ENCODE measurements around the gene CYB561. TPM values are rescaled to one million over a fixed set of nuclear protein-coding genes. Genes with fewer than 3 reads are reported as not detected.
A peak's percentile ranks its signal among the peaks of the same experiment; 100 is the strongest.

CYB561 gene
- total RNA-seq, 1 experiment from 2014 or later, result 67.6 TPM

DNA sequence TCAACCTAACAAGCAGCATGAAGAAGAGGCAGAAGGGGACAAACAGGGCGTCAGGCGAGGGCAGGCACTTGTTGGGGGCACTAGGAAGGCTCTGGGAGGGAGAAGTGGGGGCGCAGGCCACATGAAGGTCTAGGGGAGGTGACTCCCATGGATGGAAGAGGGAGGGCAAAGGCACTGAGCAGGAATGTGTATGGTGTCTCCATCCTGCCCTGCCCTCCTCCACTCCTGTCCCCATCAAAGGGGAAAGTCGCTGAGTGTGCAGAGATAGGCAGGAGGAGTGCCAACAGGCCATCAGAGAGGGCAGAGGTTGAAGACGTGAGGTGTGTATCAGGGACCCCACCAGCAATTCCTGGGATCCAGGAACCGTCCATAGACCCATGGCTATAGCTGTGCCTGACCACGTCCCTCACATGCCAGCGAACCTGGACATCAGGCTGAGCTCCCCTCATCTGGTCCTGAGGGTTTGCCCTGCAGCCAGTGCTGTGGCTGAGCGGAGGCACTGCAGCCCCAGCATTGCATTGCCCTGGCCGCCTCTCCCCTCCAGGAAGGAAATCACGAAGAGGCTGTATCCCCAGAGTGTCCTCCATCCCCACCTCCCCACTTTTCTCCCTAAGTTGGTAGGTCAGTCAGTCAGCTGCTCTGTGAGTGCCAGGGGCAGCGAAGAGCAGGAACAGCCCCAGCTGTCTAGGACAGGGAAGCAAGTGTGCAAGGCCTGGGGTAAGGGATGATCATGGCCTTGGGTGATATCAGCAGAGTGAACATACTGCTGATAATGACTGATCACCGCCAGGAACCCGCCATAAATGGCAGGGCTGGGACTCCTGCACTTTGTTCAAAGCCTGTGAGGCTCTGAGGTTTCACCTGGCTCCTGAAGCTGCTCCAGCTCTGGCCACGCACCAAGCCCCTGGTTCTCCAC is 6.2 kb upstream of the CYB561 start:
- H3K9me3 ChIP-seq (ENCODE audit: control insufficient read depth in 1 of 2, insufficient read depth in 1 of 2, low read depth in 1 of 2, low read length in 2 of 2), result no peaks in the 10 kb centered on the region
- no TSS peak for BruUV-seq (replicated peaks)
- no peak overlapping the region for H3K4me3 ChIP-seq (replicated peaks in 1 of 2; ENCODE audit: low read depth in 1 of 2, low read length in 2 of 2)
- H3K4me1 ChIP-seq (ENCODE audit: control insufficient read depth in 1 of 2, insufficient read depth in 2 of 2, low read length in 2 of 2), result peaks cover 0 to 23% of the 10 kb centered on the region in 2 experiments; a peak in 2 of 4 replicates
- no peaks in the 10 kb centered on the region for H3K9me2 ChIP-seq (ENCODE audit: insufficient read depth)
- CTCF ChIA-PET, result no interaction called here
- H3K27ac ChIP-seq (ENCODE audit: low read depth, low read length), result no peak overlapping the region
- TF ChIP-seq SRF (IDR thresholded peaks at IDR 0.05; ENCODE audit: low read depth) (no peak), SP1 (IDR thresholded peaks at IDR 0.05; ENCODE audit: low read depth) (no peak), CEBPB (IDR thresholded peaks at IDR 0.05; ENCODE audit: low read depth) (no peak), EZH2 (IDR thresholded peaks at IDR 0.05) (no peak), SIN3A (IDR thresholded peaks at IDR 0.05; ENCODE audit: low read depth) (no peak), FOSL1 (IDR thresholded peaks at IDR 0.05; ENCODE audit: low read depth) (no peak)
- TF ChIP-seq, protein P1, sequence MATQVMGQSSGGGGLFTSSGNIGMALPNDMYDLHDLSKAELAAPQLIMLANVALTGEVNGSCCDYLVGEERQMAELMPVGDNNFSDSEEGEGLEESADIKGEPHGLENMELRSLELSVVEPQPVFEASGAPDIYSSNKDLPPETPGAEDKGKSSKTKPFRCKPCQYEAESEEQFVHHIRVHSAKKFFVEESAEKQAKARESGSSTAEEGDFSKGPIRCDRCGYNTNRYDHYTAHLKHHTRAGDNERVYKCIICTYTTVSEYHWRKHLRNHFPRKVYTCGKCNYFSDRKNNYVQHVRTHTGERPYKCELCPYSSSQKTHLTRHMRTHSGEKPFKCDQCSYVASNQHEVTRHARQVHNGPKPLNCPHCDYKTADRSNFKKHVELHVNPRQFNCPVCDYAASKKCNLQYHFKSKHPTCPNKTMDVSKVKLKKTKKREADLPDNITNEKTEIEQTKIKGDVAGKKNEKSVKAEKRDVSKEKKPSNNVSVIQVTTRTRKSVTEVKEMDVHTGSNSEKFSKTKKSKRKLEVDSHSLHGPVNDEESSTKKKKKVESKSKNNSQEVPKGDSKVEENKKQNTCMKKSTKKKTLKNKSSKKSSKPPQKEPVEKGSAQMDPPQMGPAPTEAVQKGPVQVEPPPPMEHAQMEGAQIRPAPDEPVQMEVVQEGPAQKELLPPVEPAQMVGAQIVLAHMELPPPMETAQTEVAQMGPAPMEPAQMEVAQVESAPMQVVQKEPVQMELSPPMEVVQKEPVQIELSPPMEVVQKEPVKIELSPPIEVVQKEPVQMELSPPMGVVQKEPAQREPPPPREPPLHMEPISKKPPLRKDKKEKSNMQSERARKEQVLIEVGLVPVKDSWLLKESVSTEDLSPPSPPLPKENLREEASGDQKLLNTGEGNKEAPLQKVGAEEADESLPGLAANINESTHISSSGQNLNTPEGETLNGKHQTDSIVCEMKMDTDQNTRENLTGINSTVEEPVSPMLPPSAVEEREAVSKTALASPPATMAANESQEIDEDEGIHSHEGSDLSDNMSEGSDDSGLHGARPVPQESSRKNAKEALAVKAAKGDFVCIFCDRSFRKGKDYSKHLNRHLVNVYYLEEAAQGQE (IDR thresholded peaks at IDR 0.05; ENCODE audit: low read depth), result no peak
- TF ChIP-seq, protein P2, sequence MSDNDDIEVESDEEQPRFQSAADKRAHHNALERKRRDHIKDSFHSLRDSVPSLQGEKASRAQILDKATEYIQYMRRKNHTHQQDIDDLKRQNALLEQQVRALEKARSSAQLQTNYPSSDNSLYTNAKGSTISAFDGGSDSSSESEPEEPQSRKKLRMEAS (IDR thresholded peaks at IDR 0.05), result no peak
- no peak for DNase-seq (ENCODE audit: low read depth, low spot score)
- H3K79me2 ChIP-seq (ENCODE audit: insufficient read depth, low read length), result no peaks in the 10 kb centered on the region
- no peak overlapping the region for H3K9ac ChIP-seq (ENCODE audit: low read length)
- POLR2A ChIA-PET, result interaction anchor here (1.3 to 1.6 kb wide), 2 partner anchors 9 to 170 kb away, joined by 3 to 4 read pairs; partner anchors contain the start of gene MAP3K3
- no peaks in the 10 kb centered on the region for H3K36me3 ChIP-seq (ENCODE audit: control insufficient read depth in 1 of 2, insufficient read depth in 2 of 2, low read length in 2 of 2)
- intact Hi-C loops (cut with micrococcal nuclease), result no loop called here
- no peak overlapping the region for H3K4me2 ChIP-seq (ENCODE audit: low read length)
- RAD21 ChIA-PET (ENCODE audit: low non-redundant PET in 1 of 2, low total read pairs in 2 of 2, uncharacterized antibody in 2 of 2, unreplicated experiment in 2 of 2), result no interaction called here
- no peak overlapping the region for H2AFZ ChIP-seq (ENCODE audit: low read depth, low read length, poor library complexity, severe bottlenecking)
- no peaks in the 10 kb centered on the region for H3K27me3 ChIP-seq (ENCODE audit: insufficient read depth, low read length)
- H4K20me1 ChIP-seq (ENCODE audit: insufficient read depth), result no peaks in the 10 kb centered on the region
- peak; percentile 24; the same call in 1 of the 2 replicates for ATAC-seq

All from HCT116 (cell line).